H1 (cell line): ENCODE results near the gene ADAMTS9. TPM values are rescaled to one million over a fixed set of nuclear protein-coding genes. Genes with fewer than 3 reads are reported as not detected.

Experiments
- CBX8 ChIP-seq: fragments of 300-800, 300-1000 bp; sonication (generic); IDR thresholded peaks from 2 replicates; pipeline ENCODE4 v1.7.1; 2016; ENCODE audit warnings: low read depth, low read length, borderline replicate concordance
- CHD7 ChIP-seq: fragments of 300-600 bp; sonication (generic); IDR thresholded peaks from 2 replicates; pipeline ENCODE4 v1.7.1; 2012; ENCODE audit warnings: low read length, moderate library complexity, mild to moderate bottlenecking, inconsistent platforms; ENCODE audit not compliant: insufficient replicate concordance
- CTBP2 ChIP-seq: IDR thresholded peaks from 2 replicates; pipeline ENCODE4 v1.7.0; 2011; ENCODE audit warnings: borderline replicate concordance, mild to moderate bottlenecking, moderate library complexity, mixed read lengths, low read length; ENCODE audit not compliant: insufficient read depth, insufficient read length
- NANOG ChIP-seq: IDR thresholded peaks from 2 replicates; pipeline ENCODE4 v1.6.1; 2011; ENCODE audit warnings: low read length, low read depth, mild to moderate bottlenecking, inconsistent platforms; ENCODE audit not compliant: insufficient read depth, poor library complexity, severe bottlenecking
- NRF1 ChIP-seq: IDR thresholded peaks from 2 replicates; pipeline ENCODE4 v1.6.1; 2011; ENCODE audit warnings: mild to moderate bottlenecking, low read depth, low read length, improper control_type of control experiment
- SAP30 ChIP-seq: fragments of 300-600 bp; sonication (generic); IDR thresholded peaks from 2 replicates; pipeline ENCODE4 v1.7.1; 2012; ENCODE audit warnings: low read length, moderate library complexity, mild to moderate bottlenecking, inconsistent platforms; ENCODE audit not compliant: insufficient read depth, insufficient replicate concordance
- SIRT6 ChIP-seq: IDR thresholded peaks from one replicate; pipeline ENCODE4 v1.7.1; 2012; ENCODE audit warnings: low read length, inconsistent platforms
- SRF ChIP-seq: IDR thresholded peaks from 2 replicates; pipeline ENCODE4 v1.6.1; 2011; ENCODE audit warnings: mild to moderate bottlenecking, low read depth, low read length, moderate library complexity
- SUZ12 ChIP-seq: fragments of 200-600 bp; sonication (generic); IDR thresholded peaks from 2 replicates; pipeline ENCODE4 v1.6.1; 2012; ENCODE audit warnings: mild to moderate bottlenecking, inconsistent platforms, low read length, moderate library complexity, mixed read lengths
- TAF7 ChIP-seq: optimal IDR thresholded peaks from 2 replicates; pipeline ENCODE3; 2011; ENCODE audit warnings: low read depth, mild to moderate bottlenecking, inconsistent platforms, low read length, moderate library complexity, borderline replicate concordance
- TEAD4 ChIP-seq: IDR thresholded peaks from 2 replicates; pipeline ENCODE4 v1.6.1; 2012; ENCODE audit warnings: low read depth, low read length, inconsistent platforms, mixed read lengths
- polyA plus RNA-seq, 7 experiments: library from polyadenylated mRNA; depleted of rRNA in 3 of 7; stranded (reverse) in 5 of 7; unstranded in 2 of 7; fragments of >200 nt in 5 of 7; fragments of 200-250 nt in 2 of 7; gene quantifications; 1 replicate in 5 of 7; 2 replicates in 1 of 7; 4 replicates in 1 of 7; pipeline versions ENCODE4 v1.2.1 to v1.2.3, GENCODE V29; 2011 to 2013; ENCODE audit warnings: missing spikeins in 2 of 7, mixed read lengths in 2 of 7
- total RNA-seq: library from RNA; stranded (reverse); fragmentation: NEBNext Ultra II Directional; extraction: Animal tissue kit (Norgen Biotek cat#: 25700); gene quantifications from 2 replicates; pipeline ENCODE4 v1.2.1, GENCODE V29; 2021

ADAMTS9 gene
- total and polyA plus RNA-seq, 2 of the 8 experiments (the other 6 are each of a cell fraction or from before 2014, with no cell fraction given), result 0.20 to 0.41 TPM

GRCh38 chr3:64666171-64666588, 21.6 kb downstream of the ADAMTS9 start (continued):
- no peak for TF ChIP-seq CHD7
- TF ChIP-seq TEAD4, result no peak
- no peak for TF ChIP-seq SAP30
- no peak for TF ChIP-seq CTBP2
- TF ChIP-seq CBX8, result no peak
- no peak for TF ChIP-seq SUZ12
- TF ChIP-seq TAF7, result no peak
- no peak for TF ChIP-seq NANOG
- TF ChIP-seq NRF1, result no peak
- no peak for TF ChIP-seq SRF
- TF ChIP-seq SIRT6, result no peak
